ENCODE measurements around the gene PRKCQ.

DNA sequence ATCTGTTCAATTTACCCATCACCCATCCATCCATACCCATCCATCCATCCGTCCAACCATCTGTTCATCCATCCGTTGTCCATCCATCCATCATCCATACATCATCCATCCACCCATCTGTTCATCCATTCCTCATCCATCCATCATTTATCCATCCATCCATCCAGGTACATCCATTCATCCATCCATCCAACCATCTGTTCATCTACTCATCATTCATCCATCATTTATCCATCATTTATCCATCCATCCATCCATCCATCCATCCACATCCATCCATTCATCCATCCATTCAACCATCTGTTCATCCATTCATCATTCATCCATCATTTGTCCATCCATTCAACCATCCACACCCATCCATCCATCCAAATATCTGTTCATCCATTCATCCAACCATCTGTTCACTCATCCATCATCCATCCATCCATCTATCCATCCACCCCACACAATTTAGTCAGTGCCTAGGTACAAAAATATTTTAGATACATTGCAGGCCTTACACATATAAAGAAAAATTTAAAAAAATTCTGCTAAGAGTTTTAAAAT, 119.1 kb downstream of the PRKCQ start:
- TF ChIP-seq, protein P1, sequence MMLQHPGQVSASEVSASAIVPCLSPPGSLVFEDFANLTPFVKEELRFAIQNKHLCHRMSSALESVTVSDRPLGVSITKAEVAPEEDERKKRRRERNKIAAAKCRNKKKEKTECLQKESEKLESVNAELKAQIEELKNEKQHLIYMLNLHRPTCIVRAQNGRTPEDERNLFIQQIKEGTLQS (IDR thresholded peaks at IDR 0.05; ENCODE audit: insufficient read depth, low read depth, low read length) = no peak
- TF ChIP-seq CREB1 (IDR thresholded peaks at IDR 0.05) (no peak), POLR2A (IDR thresholded peaks at IDR 0.05; ENCODE audit: control extremely low read depth in 1 of 2, low read depth in 2 of 2, low read length in 2 of 2) (no peak), EZH2 (IDR thresholded peaks at IDR 0.05; ENCODE audit: low read depth, low read length, severe bottlenecking) (no peak)
- TF ChIP-seq, protein P2, sequence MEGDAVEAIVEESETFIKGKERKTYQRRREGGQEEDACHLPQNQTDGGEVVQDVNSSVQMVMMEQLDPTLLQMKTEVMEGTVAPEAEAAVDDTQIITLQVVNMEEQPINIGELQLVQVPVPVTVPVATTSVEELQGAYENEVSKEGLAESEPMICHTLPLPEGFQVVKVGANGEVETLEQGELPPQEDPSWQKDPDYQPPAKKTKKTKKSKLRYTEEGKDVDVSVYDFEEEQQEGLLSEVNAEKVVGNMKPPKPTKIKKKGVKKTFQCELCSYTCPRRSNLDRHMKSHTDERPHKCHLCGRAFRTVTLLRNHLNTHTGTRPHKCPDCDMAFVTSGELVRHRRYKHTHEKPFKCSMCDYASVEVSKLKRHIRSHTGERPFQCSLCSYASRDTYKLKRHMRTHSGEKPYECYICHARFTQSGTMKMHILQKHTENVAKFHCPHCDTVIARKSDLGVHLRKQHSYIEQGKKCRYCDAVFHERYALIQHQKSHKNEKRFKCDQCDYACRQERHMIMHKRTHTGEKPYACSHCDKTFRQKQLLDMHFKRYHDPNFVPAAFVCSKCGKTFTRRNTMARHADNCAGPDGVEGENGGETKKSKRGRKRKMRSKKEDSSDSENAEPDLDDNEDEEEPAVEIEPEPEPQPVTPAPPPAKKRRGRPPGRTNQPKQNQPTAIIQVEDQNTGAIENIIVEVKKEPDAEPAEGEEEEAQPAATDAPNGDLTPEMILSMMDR (IDR thresholded peaks at IDR 0.05; ENCODE audit: control extremely low read depth in 1 of 3, insufficient read depth in 1 of 3, low read depth in 1 of 3, low read length in 3 of 3) = no peak
